Measurements from ENCODE around the gene ADGRL3.

The ADGRL3 gene

GRCh38 chr4:61493470-61493869, 293.3 kb downstream of the ADGRL3 start (continued):
- TF ChIP-seq TSHZ1 (tag by site-specific recombination; IDR thresholded peaks at IDR 0.05; ENCODE audit: borderline replicate concordance) (no peak), KLF8 (tag by site-specific recombination; IDR thresholded peaks at IDR 0.05) (no peak), GLI2 (tag by site-specific recombination; IDR thresholded peaks at IDR 0.05; ENCODE audit: borderline replicate concordance, low read depth) (no peak), ZNF202 (tag by site-specific recombination; IDR thresholded peaks at IDR 0.05; ENCODE audit: borderline replicate concordance) (no peak), ZBTB1 (tag by site-specific recombination; IDR thresholded peaks at IDR 0.05) (no peak), ZNF521 (tag by site-specific recombination; IDR thresholded peaks at IDR 0.05) (no peak), ZNF548 (tag by site-specific recombination; IDR thresholded peaks at IDR 0.05) (no peak), ZNF121 (tag by site-specific recombination; IDR thresholded peaks at IDR 0.05) (no peak), ZNF132 (tag by site-specific recombination; IDR thresholded peaks at IDR 0.05; ENCODE audit: borderline replicate concordance) (no peak), ZNF624 (tag by site-specific recombination; IDR thresholded peaks at IDR 0.05) (no peak), ZFP37 (tag by site-specific recombination; IDR thresholded peaks at IDR 0.05) (no peak), OVOL3 (tag by site-specific recombination; IDR thresholded peaks at IDR 0.05) (no peak), ZNF558 (tag by site-specific recombination; IDR thresholded peaks at IDR 0.05) (no peak)

- TF ChIP-seq ZNF521 (tag by site-specific recombination; IDR thresholded peaks at IDR 0.05) (no peak), HOXC10 (CRISPR knock-in tag; IDR thresholded peaks at IDR 0.05) (no peak), PRDM10 (tag by site-specific recombination; IDR thresholded peaks at IDR 0.05) (no peak), ZNF664 (tag by site-specific recombination; IDR thresholded peaks at IDR 0.05) (no peak)
- H3K27ac ChIP-seq (ENCODE audit: extremely low read depth, low read depth, low read length) = no peak overlapping the region
- ChIA-PET POLR2A (no interaction called here), CTCF (interaction anchor here (0.6 to 1.3 kb wide), 4 partner anchors 13 to 453 kb away, joined by 3 to 5 read pairs (median 4); no protein-coding TSS in a partner anchor)
- H3K4me3 ChIP-seq (ENCODE audit: low read depth, low read length) = no peak overlapping the region
- H3K9me3 ChIP-seq (ENCODE audit: control insufficient read depth, insufficient read depth, low read depth, low read length) = no peaks in the 10 kb centered on the region
- H3K4me1 ChIP-seq (ENCODE audit: control insufficient read depth, insufficient read depth, low read length) = no peaks in the 10 kb centered on the region
- H3K36me3 ChIP-seq (ENCODE audit: control insufficient read depth in 2 of 2, insufficient read depth in 1 of 2, low read length in 2 of 2) = no peaks in the 10 kb centered on the region
Observed at GRCh38 chr4:61500883-61501282, 300.8 kb downstream of the ADGRL3 start.

GRCh38 chr4:61501812-61502211, 301.7 kb downstream of the ADGRL3 start:
- TF ChIP-seq ZNF354C (tag by site-specific recombination; IDR thresholded peaks at IDR 0.05; ENCODE audit: borderline replicate concordance, low read depth) (no peak), ZNF335 (tag by site-specific recombination; conservative IDR thresholded peaks at IDR 0.05) (peak; percentile 28; the same call in 1 of the 2 replicates)
- H3K36me3 ChIP-seq (ENCODE audit: control insufficient read depth in 2 of 2, insufficient read depth in 1 of 2, low read length in 2 of 2) = no peaks in the 10 kb centered on the region
- ChIA-PET CTCF (no interaction called here), POLR2A (no interaction called here)
- H3K4me3 ChIP-seq (ENCODE audit: low read depth, low read length) = no peak overlapping the region
- no peaks in the 10 kb centered on the region for H3K9me3 ChIP-seq (ENCODE audit: control insufficient read depth, insufficient read depth, low read depth, low read length)
- no peak overlapping the region for H3K27ac ChIP-seq (ENCODE audit: extremely low read depth, low read depth, low read length)
- no peaks in the 10 kb centered on the region for H3K4me1 ChIP-seq (ENCODE audit: control insufficient read depth, insufficient read depth, low read length)

Measured in HEK293 (cell line).